ENCODE data around the gene TRIM45. TPM values are rescaled to one million over a fixed set of nuclear protein-coding genes. Genes with fewer than 3 reads are reported as not detected.
"Not testable (repeated sequence)": the region's sequence is repeated elsewhere in the genome, so short reads cannot be mapped to it uniquely, and the experiment has no call there.

TRIM45 gene
- total RNA-seq, 2 experiments from 2014 or later = 0.80 to 1.0 TPM

DNA sequence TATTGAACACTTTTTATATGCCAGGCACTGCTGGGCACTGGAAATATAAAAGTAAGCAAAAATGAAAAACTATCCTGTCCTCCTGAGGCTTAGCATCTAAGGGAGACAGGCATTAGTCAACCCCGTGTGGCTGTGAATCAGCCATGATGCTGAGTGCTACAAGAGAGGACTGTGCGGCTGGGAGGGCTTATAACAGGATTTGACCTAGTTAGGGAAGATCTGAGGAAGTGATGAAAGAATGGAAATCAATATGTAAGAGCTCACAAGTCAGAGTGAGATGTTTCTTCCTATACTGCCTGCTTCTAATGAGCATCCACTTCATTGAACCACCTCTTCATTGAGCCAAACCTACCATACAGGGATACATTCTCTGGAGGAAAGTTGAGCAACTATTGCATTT is 15.1 kb downstream of the TRIM45 start:
- ChIA-PET POLR2A (no interaction called here), CTCF (interaction anchor here (0.6 to 1.5 kb wide), 3 partner anchors 12 to 693 kb away, joined by 3 read pairs; no protein-coding TSS in a partner anchor)

DNA sequence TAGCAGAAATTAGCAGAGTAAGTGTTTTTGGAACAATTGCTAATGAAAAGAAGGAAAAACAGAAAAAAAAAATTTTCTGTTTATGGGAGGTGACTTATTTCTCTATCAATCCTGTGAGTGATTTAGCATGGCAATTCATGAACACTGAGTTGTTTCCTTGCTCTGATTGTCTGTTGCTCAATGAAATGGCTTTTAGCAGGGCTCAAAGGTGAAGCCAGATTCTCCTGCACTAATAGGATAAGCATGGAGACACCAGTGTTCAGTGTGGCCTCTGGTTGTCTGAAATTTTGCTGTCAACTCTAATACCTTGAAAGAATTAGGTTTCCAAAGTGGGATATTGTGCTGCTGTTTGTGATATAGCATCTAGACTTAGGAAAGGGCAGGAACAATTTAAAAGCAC is 15.8 kb downstream of the TRIM45 start:
- ChIA-PET POLR2A (no interaction called here), CTCF (interaction anchor here (1.5 kb wide), 1 partner anchor 13 kb away, joined by 3 read pairs; no protein-coding TSS in a partner anchor)

DNA sequence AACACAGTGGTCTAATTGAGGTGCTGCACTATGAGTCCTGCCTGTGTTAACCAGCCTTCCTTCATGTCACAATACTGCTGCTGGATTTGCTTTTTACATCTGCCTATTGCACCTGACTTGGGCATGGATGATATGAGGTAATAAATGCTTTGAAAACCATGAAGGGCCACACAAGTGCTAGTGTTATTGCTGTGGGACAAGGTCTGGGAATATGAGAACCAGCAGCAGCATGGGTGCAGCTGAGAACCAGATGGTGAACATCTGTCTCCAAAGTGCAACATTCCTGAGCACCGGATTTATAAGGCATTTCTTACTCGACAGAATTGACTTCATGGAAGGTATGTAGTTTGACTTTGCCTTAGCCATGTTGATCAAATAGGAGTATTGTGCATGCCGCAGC is 16.6 kb downstream of the TRIM45 start:
- CTCF ChIA-PET = no interaction called here
- POLR2A ChIA-PET = no interaction called here

DNA sequence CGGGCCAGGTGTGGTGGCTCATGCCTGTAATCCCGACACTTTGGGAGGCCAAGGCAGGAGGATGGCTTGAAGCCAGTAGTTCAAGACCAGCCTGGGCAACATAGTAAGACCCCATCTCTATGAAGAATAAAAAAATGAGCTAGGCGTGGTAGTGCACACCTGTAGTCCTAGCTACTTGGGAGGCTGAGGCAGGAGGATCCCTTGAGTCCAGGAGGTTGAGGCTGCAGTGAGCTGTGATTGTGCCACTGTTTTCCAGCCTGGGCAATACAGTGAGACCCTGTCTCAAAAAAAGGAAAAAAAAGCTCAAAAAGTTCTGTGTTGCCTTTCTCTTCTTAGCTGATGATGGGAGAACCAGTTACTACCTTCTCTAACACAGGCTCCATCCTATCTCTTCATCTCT is 19.7 kb downstream of the TRIM45 start:
- CTCF ChIA-PET = interaction anchor here (0.9 kb wide), 1 partner anchor 27 kb away, joined by 3 read pairs; no protein-coding TSS in a partner anchor
- POLR2A ChIA-PET = not testable (repeated sequence)

DNA sequence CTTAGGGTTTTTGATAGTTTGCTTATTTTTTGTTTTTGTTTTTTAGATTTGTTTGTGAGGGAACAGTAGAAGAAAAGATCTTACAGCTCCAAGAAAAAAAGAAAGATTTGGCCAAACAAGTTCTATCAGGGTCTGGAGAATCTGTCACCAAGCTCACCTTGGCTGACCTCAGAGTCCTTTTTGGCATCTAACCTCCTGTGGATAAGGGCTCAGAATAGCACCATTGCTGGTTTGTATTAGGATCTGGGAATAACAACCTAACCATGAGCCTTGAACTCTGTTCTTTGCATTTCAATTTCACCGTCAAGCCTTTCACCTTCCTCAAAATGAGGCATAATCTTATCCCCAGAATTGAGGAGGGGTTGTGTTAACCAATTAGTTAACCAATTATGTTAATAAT is 20.2 kb downstream of the TRIM45 start:
- CTCF ChIA-PET = interaction anchor here (0.9 kb wide), 1 partner anchor 27 kb away, joined by 3 read pairs; no protein-coding TSS in a partner anchor
- POLR2A ChIA-PET = no interaction called here

DNA sequence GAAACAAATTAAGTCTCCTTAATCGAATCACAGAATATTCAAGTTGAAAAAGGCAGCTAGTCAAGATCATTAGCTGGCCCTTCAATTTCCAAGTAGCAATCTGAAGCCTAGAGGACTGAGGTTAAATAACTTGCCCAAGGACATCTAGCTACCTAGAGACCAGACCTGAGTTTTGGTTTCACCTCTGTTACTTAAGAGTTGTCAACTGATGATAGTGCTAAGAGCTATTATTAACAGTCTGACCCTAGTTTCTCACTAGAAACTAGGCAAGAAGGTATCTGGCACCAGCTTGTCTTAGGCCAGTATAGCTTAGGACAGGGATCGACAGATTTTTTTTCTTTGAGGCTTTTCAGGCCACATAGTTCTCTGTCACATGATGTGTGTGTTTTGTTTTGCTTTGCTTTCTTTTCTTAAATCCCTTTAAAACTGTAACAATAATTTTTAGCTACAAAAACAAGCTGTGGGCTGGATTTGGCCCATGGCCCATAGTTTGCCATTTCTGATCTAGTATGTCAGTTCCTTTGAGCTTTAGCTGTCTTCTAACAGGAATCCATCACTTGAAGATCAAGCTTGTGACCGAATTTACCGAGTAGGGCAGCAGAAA is 23.2 kb downstream of the TRIM45 start:
- POLR2A ChIA-PET = no interaction called here
- CTCF ChIA-PET = interaction anchor here (0.8 kb wide), 1 partner anchor 31 kb away, joined by 3 read pairs; no protein-coding TSS in a partner anchor

DNA sequence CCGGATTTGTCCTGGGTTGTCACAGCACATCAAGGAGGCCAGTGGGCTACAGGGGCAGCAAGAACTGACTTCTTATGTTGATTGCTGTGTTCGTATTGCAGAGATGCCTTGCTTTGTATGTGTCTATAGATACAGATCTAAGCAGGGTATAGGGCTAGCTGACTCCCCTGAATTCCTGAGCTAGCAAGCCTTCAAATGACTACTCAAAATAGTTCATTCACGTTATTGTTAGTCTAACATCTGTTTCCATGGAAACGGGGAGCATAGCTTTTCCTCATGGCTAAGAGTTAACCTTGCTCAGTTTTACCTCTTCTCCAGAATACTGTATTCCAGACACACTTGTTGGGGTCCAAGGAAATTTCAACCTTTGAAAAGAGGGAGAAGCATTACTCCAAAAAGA is 24.1 kb downstream of the TRIM45 start:
- CTCF ChIA-PET = no interaction called here
- POLR2A ChIA-PET = no interaction called here

DNA sequence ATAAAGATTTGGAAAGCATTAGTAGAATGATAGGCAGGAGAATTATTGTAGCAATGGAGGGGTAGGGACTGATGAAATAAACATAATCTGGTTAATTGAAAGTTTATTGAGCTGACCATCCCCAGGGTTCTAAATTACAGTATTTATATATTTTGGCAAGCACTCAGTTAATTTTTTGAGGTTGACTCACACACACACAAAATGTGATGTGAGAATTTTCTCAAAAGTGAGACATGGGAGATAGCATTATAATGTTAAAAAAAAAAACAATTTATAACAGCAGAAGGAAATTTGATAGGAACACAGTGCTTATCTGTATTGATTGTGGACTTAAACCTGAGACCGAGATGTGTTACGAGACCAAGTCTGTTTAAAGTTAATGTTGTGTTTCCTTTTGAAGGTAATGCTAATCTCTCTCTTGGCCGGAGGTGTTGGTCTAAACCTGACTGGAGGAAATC is 24.6 kb downstream of the TRIM45 start:
- ChIA-PET CTCF (no interaction called here), POLR2A (no interaction called here)

DNA sequence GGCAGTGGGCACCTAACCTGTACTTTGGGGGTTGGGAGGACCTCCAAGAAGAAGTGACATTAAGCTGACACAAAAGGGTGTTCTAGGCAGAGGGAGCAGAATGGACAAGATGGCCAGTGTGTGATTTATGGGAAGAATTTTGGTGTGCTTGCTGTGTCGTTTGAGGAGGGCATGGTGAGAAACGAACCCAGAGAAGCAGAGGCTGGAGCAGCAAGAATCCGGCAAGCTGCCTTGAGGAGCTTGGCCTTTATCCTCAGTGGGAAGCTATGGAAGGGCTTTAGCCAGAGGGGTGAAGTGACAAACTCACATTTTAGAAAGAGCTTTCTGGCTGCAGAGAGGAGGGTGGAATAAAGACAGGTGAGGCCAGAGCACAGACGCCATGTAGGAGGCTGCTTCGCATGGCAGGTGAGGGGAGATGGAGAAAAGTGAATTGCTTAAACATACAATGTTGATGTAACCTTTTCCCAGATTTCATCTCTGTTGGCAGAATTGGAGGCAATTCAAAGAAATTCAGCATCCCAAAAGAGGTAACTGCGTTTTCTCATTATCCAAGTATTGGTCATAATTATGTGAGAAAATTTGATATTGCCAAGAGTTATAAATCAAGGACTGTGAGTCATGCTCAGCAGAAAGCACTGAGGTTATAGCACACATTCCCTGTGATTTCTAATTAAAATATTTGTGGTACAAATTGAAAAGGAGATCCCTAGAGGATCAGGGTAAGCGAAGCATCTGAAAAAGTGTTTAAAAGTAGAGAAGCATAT is 26.5 kb downstream of the TRIM45 start:
- ChIA-PET CTCF (interaction anchor here (1.0 to 3.8 kb wide), 3 partner anchors 23 to 214 kb away, joined by 4 to 16 read pairs (median 7); no protein-coding TSS in a partner anchor), POLR2A (no interaction called here)

DNA sequence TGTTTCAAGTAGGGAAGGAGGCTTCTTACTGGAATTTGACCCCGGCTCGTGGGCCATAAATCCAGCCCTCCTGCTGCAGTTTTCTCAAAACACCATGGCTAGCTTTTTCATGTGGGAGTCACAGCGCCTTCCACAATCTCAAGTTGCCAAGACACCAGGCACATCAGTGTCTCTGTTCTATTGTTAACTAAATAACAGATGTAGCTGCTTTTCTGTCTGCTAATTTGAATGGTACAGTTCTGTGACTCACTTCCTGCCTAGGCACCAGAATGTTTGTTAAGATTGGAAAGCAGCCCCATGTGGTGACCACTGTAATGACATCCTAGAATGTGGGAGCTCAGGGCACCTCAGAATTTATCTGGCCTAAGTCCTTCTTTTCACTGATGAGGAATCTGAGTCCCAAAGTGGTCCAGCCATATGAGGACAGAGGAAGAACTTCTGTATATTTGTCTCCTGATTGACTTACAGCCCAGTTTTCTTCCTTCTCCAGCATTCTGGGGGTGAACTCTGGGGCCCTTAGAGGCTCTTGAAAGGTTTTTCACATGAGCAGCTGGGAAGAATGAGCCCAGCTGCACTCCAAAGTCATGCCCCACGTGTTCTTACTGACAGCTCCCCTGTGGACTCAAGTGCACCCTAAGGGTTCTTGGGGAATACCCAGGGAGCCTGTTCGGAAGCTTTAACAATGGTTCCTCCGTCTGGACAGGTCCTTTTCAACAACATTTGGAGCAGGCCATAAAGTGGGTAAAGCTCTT is 27.5 kb downstream of the TRIM45 start:
- POLR2A ChIA-PET = no interaction called here
- CTCF ChIA-PET = interaction anchor here (0.7 to 3.8 kb wide), 5 partner anchors 9 to 213 kb away, joined by 3 to 16 read pairs (median 4); partner anchors contain the start of gene TTF2

DNA sequence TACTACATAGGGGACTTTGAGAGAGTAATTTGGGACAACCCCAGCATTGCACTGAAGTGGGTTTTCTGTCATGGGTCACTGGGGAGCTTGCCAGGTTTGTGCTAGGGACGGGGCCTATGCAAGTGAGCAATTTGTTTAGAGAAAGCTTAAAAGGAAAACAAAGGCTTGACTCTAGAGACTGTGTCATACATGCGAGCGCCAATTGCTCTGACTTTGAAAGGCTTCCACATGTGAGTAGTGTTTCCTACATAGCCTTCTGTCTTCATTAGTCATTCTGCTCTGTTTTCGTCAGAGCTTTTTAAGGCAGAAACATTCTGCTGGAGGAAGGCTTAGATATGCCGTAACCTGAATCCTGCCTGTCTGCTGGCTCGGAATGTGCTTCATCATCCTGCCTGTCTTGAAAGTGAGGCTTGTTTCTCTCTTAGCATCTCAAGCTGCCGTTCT is 28.4 kb downstream of the TRIM45 start:
- CTCF ChIA-PET = interaction anchor here (1.0 to 3.8 kb wide), 4 partner anchors 10 to 25 kb away, joined by 3 to 16 read pairs (median 5); no protein-coding TSS in a partner anchor
- POLR2A ChIA-PET = no interaction called here

DNA sequence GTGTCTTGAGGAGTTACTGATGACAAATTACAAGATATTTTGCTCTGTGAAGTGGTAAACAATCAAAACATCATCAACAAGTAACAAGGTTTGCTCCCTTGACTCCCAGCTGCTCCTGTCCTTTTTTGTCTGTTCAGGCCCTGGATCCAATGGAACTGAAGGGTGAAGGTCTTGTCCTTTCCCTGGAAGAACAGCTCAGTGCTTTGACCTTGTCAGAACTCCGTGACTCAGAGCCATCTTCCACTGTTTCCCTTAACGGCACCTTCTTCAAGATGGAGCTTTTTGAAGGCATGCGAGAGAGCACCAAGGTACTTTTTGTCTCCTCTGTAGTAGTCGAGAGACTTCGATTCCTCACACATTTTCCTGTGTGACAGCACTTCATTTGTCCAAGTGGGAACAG is 29.0 kb downstream of the TRIM45 start:
- ChIA-PET POLR2A (no interaction called here), CTCF (interaction anchor here (1.0 to 3.8 kb wide), 3 partner anchors 14 to 25 kb away, joined by 3 to 16 read pairs (median 7); no protein-coding TSS in a partner anchor)

DNA sequence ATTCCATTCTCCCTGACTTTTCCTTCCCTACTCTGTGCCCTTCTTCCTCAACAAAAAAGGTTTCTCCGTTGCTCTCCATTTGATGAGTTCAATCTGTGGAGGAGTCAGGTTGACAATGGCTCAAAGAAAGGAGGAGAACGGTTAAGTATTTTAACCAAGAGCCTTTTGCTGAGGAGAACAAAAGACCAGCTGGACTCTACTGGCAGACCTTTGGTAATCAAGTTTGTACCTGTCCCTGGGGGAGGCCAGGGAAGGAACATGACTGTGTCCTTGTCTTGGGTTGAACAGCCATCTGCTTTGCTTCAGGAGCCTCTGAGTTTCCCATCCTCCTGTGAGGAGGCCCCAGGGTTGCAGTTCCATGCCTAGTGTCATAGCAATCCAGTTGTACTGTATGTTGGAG is 31.6 kb downstream of the TRIM45 start:
- ChIA-PET CTCF (interaction anchor here (1.8 kb wide), 1 partner anchor 21 kb away, joined by 7 read pairs; no protein-coding TSS in a partner anchor), POLR2A (interaction anchor here (0.5 to 0.6 kb wide), 2 partner anchors 358 to 534 kb away, joined by 4 to 10 read pairs; no protein-coding TSS in a partner anchor)

DNA sequence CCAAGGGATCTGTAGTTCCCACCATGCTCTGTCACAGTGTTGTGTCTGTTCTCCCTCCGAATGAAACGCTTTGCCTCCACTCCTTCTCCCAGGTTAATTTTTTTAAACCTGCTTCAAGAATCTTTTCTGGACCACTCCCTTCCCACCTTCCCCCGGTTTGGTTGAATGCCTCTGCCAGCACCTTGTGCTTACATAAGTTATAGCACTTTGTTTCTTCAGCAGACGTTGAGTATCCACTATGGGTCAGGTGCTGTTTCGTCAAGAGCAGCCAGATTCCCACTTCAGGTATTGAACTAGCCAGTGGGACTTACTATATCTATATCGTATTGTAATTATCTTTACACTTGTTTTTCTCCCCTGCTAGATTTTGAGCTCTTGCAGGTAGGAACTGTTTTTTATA is 33.9 kb downstream of the TRIM45 start:
- CTCF ChIA-PET = no interaction called here
- POLR2A ChIA-PET = no interaction called here

DNA sequence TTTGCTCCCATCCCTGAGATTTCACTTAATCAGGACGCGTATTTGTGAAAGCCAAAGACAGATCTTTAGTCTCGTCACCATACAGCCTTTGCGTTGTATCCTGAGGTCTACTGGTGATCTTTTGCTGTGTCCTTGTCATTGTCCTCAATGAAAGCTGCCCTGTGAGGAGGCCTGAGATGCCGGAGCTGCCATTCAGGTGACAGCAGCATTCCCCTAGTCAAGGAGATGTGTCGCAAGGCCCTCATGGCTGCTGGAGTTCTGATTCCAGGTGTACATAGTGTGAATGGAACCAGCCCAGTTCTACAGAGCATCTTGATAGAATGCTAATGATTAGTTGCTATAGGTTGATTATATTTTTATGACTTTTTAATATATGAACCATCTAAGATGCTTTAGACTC is 37.3 kb downstream of the TRIM45 start:
- ChIA-PET POLR2A (no interaction called here), CTCF (no interaction called here)

DNA sequence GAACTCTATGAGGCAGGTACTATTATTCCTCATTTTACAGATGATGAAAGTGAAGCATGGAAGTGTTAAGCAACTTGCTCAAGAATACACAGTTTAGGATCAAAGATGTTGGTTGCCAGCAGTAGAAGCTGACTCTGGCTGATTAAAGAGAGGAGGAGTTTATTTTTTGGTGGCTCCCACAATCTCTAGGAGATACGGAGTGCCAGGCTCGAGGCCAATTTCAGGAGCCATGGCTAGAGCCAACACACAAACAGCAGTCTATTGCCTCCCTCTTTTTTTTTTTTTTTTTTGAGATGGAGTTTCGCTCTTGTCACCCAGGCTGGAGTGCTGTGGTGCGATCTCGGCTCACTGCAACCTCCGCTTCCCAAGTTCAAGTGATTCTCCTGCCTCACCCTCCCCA is 41.8 kb downstream of the TRIM45 start:
- CTCF ChIA-PET = interaction anchor here (1.2 kb wide), 1 partner anchor 678 kb away, joined by 3 read pairs; no protein-coding TSS in a partner anchor
- POLR2A ChIA-PET = no interaction called here

DNA sequence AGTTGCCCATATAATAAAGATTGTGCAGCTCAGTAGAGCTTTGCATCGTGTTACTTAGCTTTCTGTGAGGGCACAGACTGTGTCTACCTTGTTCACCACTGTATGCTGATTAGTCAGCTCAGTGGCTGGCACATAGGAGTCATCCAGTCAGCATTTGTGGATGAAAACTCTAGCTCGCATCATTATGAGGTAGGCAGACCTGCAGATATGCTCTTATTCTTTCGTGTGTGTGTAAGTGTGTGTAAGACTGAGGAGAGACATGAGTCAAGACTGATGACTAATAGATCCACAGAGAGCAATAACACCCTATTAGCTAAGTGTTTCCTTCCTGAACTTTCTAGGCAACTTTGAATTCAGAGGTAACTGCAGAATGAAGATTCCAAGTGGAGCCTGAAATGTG is 44.3 kb downstream of the TRIM45 start:
- POLR2A ChIA-PET = interaction anchor here (0.5 to 1.1 kb wide), 3 partner anchors 15 to 427 kb away, joined by 3 to 10 read pairs (median 7); partner anchors contain the start of gene TTF2

DNA sequence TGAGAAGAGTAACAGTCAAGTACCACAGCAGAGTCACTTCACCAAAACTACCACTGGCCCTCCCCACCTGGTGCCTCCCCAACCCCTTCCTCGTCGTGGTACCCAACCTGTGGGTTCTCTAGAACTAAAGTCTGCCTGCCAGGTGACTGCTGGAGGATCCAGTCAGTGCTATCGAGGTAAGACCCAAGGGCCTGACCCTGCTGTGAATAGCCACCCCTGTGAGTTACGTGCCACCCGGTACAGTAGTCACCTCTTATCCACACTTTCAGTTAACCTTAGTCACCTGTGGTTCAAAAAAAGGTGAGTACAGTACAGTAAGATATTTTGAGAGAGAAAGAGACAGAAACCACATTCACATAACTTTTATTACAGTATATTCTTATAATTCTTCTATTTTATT is 44.9 kb downstream of the TRIM45 start:
- ChIA-PET POLR2A (interaction anchor here (1.1 kb wide), 2 partner anchors 15 to 16 kb away, joined by 7 to 10 read pairs; partner anchors contain the start of gene TTF2), CTCF (interaction anchor here (1.1 to 1.5 kb wide), 3 partner anchors 9 to 286 kb away, joined by 3 to 8 read pairs (median 4); partner anchors contain the start of gene TTF2)

More for the DNA sequence above, 44.3 kb downstream of the TRIM45 start:
- CTCF ChIA-PET = interaction anchor here (0.9 to 1.5 kb wide), 4 partner anchors 10 to 285 kb away, joined by 3 to 8 read pairs (median 4); partner anchors contain the start of gene TTF2

DNA sequence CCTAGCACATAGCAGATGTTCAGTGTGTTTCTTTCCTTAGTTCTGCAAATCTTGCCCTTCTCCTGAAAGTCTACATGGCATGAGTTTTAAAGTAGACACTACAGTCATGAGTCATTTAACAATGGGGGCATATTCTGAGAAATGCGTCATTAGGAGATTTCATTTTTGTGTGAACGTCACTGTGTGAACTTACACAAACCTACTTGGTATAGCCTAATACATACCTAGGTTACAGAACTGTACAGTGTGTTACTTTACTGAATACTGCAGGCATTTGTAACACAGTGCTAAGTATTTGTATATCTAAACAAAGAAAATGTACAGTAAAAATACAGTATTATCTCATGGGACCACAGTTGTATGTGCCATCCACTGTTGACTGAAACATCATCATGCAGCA is 51.4 kb downstream of the TRIM45 start:
- ChIA-PET POLR2A (no interaction called here), CTCF (interaction anchor here (1.5 kb wide), 1 partner anchor 59 kb away, joined by 6 read pairs; no protein-coding TSS in a partner anchor)

Data from activated CD8-positive, alpha-beta memory T cell treated with anti-CD3 and anti-CD28 coated beads for 36 hours (primary cell).